Central memory CD8-positive, alpha-beta T cell (primary cell): ENCODE data around the gene UNC13D.
"Not testable (repeated sequence)": the region's sequence is repeated elsewhere in the genome, so short reads cannot be mapped to it uniquely, and the experiment has no call there.

Experiments
- ATAC-seq: fragments of 150-1000 bp; cut with Tn5 transposase; replicated peaks from 2 replicates; pipeline ENCODE4 v1.10.0; 2022; ENCODE audit warnings: mild to moderate bottlenecking, moderate FRiP score, moderate number of reproducible peaks; ENCODE audit not compliant: poor library complexity, severe bottlenecking; ENCODE audit errors: extremely low read depth
- DNase-seq, 2 donors: peaks; one replicate each; pipeline ENCODE4 v3.0.0; 2021; ENCODE audit warnings: low spot score in 2 of 2
- H3K27ac Mint-ChIP-seq: one replicate; pipeline ENCODE4 v1.8.0; 2022; ENCODE audit warnings: low read depth, mild to moderate bottlenecking, moderate library complexity, mixed read lengths
- H3K27me3 Mint-ChIP-seq: one replicate; pipeline ENCODE4 v1.8.0; 2022; ENCODE audit warnings: mixed read lengths
- H3K36me3 Mint-ChIP-seq: one replicate; pipeline ENCODE4 v1.8.0; 2022; ENCODE audit warnings: mild to moderate bottlenecking, moderate library complexity, mixed read lengths; ENCODE audit not compliant: insufficient read depth
- H3K4me1 Mint-ChIP-seq: one replicate; pipeline ENCODE4 v1.8.0; 2022; ENCODE audit warnings: mixed read lengths
- H3K4me3 Mint-ChIP-seq: one replicate; pipeline ENCODE4 v1.8.0; 2022; ENCODE audit warnings: mild to moderate bottlenecking, moderate library complexity, mixed read lengths
- H3K9me3 Mint-ChIP-seq: one replicate; pipeline ENCODE4 v1.8.0; 2022; ENCODE audit warnings: mixed read lengths

UNC13D gene

DNA sequence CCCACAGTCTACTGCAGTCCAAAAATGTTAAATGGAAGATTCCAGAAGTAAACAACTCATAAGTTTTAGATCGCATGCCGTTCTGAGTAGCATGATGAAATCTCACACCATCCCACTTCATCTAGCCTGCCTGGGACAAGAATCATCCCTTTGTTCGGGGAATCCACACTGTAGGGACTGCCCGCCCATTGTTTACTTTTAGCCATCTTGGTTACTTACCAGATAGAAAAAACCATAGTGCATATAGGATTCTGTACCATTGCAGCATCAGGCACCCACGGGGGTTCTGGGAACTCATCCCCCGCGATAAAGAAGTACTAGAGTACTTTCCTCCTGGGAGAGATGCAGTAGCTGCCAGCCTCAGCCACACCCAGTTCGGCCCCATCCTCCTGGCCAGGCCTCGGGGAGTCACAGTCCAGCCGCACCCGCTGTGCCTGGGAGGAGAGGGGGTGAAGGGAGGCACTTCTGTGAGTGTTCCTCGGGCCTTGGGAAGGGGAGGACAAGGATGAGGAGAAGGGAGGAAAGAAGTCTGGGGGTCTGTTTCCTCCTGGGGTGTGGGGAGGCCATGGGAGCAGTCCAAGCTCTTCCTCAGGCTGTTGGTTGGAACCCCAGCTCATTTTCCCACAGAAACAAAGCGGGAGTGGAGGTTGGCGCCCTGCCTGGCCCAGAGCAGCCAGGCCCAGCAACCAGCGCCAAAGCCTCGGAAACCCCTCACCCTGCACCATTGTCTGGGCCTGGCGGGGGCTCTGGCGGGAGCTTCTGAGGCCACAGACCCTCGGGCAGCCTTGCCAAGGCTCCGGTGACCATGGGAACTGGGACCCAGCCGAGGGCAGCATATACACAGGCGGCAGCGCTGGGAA is 25.3 kb upstream of the UNC13D start:
- H3K4me1 Mint-ChIP-seq, result peaks cover 17% of the 10 kb centered on the region
- ATAC-seq, result no peak
- H3K4me3 Mint-ChIP-seq, result no peak overlapping the region
- peaks cover 2% of the 10 kb centered on the region for H3K36me3 Mint-ChIP-seq
- H3K27ac Mint-ChIP-seq, result no peak overlapping the region
- no peak for DNase-seq
- H3K27me3 Mint-ChIP-seq, result no peaks in the 10 kb centered on the region
- no peaks in the 10 kb centered on the region for H3K9me3 Mint-ChIP-seq

DNA sequence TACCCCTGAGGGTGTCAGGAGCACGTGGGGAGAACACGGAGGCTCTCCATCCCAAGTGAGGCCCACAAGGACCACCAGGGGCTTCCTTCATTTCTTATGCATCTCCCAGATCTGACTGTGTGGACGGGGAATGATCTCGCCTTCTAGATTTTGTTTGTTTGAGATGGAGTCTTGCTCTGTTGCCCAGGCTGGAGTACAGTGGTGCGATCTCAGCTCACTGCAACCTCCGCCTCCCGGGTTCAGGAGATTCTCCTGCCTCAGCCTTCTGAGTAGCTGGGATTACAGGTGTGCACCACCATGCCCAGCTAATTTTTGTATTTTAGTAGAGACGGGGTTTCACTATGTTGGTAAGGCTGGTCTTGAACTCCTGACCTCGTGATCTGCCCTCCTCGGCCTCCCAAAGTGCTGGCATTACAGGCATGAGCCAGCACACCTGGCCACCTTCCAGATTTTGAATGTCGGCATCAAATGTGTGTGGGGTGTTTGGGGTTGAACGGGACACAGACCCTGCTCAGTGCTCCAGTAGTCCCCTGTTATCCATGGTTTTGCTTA is 24.6 kb upstream of the UNC13D start:
- H3K4me1 Mint-ChIP-seq, result peaks cover 23% of the 10 kb centered on the region
- H3K36me3 Mint-ChIP-seq, DNase-seq, H3K4me3 Mint-ChIP-seq, H3K27me3 Mint-ChIP-seq, H3K9me3 Mint-ChIP-seq, ATAC-seq, H3K27ac Mint-ChIP-seq: not testable (repeated sequence)

DNA sequence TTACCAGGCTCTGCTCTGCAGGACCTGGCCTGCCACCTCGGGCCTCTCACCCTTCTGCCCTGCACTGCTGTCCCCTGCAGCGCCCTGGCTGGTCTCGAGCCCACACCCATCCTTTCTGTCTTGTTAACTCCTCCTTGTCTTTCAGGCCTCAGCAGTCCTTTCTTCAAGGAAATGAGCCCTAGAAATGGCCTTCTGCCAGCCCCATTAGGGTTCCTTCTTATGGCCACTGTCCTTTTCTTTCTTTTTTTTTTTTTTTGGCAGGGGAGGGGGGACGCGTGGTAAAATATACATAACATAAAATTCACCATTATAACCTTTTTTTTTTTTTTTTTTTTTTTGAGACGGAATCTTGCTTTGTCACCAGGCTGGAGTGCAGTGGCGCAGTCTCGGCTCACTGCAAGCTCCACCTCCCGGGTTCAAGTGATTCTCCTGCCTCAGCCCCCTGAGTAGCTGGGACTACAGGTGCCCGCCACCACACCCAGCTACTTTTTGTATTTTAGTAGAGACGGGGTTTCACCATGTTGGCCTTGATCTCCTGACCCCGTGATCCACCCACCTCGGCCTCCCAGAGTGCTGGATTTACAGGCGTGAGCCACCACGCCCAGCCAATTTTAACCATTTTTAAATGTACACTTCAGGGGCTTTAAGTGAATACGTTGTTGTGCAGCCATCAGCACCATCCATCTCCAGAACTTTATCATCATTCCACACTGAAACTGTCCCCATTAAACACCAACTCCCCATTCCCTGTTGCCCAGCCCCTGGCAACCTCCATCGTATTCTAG is 21.4 kb upstream of the UNC13D start:
- H3K9me3 Mint-ChIP-seq, H3K27me3 Mint-ChIP-seq, DNase-seq, H3K36me3 Mint-ChIP-seq, ATAC-seq: not testable (repeated sequence)
- H3K4me1 Mint-ChIP-seq, result peaks cover 23% of the 10 kb centered on the region
- peak overlapping the region; percentile 83 for H3K27ac Mint-ChIP-seq
- peak overlapping the region; percentile 66 for H3K4me3 Mint-ChIP-seq

DNA sequence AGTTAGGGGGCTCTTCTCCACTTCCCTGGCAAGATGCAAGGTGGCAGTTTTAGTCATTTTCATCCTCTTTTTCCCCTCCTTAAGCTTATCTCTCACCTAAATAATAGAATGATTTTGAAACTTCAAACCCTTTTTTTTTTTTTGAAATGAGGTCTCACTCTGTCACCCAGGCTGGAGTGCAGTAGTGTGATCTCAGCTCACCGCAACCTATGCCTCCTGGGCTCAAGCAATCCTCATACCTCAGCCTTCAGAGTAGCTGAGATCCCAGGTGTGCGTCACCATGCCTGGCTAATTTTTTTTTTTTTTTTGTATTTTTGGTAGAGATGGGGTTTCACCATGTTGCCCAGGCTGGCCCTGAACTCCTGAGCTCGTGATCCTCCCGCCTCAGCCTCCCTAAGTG is 20.7 kb upstream of the UNC13D start:
- Mint-ChIP-seq H3K4me1 (peaks cover 23% of the 10 kb centered on the region), H3K27ac (peak overlapping the region; percentile 83), H3K4me3 (peak overlapping the region; percentile 66)
- DNase-seq (peak in 1 of 2 donors; percentile 31), ATAC-seq (peak; percentile 85)
- not testable (repeated sequence) for H3K9me3 Mint-ChIP-seq, H3K36me3 Mint-ChIP-seq, H3K27me3 Mint-ChIP-seq

- Mint-ChIP-seq H3K9me3 (no peaks in the 10 kb centered on the region), H3K4me3 (peak overlapping the region; percentile 66), H3K27ac (peak overlapping the region; percentile 83), H3K4me1 (peaks cover 23% of the 10 kb centered on the region), H3K36me3 (peaks cover 2% of the 10 kb centered on the region), H3K27me3 (no peaks in the 10 kb centered on the region)
- peak in 1 of 2 donors; percentile 54 for DNase-seq
- ATAC-seq, result peak; percentile 74
These were observed 20.3 kb upstream of the UNC13D start for GRCh38 chr17:75864448-75864871.

DNA sequence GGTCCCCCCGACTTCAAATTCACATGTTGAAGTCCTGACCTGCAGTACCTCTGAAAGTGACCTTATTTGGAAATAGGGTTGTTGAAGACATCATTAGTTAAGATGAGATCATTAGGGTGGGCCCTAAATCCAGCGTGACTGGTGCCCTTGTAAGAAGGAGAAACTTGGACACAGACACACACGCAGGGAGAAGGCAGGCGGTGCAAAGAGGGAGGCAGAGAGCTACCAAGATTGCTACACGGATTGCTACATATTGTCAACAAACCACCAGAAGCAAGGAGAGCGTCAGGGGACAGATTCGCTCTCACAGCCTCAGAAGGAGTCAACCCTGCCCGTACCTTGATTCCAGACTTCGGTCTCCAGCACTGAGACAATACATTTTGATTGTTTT is 17.7 kb upstream of the UNC13D start:
- DNase-seq (no peak), ATAC-seq (no peak)
- peaks cover 23% of the 10 kb centered on the region for H3K4me1 Mint-ChIP-seq
- H3K27me3 Mint-ChIP-seq, result no peaks in the 10 kb centered on the region
- H3K36me3 Mint-ChIP-seq, result peaks cover 2% of the 10 kb centered on the region
- H3K27ac Mint-ChIP-seq, result peak overlapping the region; percentile 22
- H3K9me3 Mint-ChIP-seq, result no peaks in the 10 kb centered on the region
- no peak overlapping the region for H3K4me3 Mint-ChIP-seq

DNA sequence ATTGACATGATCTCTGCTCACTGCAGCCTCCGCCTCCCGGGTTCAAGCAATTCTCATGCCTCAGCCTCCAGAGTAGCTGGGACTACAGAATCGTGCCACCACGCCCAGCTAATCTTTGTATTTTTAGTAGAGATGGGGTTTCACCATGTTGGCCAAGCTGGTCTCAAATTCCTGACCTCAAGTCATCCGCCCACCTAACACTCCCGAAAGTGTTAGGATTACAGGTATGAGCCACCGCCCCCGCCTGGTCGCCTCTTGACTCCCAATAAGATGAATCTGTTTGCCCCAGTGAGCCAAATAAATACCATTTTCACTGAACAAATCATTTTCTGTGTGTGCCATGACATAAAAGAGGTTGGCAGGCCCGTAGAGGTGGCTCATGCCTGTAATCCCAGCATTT is 15.2 kb upstream of the UNC13D start:
- ATAC-seq, H3K4me3 Mint-ChIP-seq, DNase-seq, H3K9me3 Mint-ChIP-seq, H3K27ac Mint-ChIP-seq, H3K27me3 Mint-ChIP-seq, H3K36me3 Mint-ChIP-seq: not testable (repeated sequence)
- peaks cover 11% of the 10 kb centered on the region for H3K4me1 Mint-ChIP-seq

DNA sequence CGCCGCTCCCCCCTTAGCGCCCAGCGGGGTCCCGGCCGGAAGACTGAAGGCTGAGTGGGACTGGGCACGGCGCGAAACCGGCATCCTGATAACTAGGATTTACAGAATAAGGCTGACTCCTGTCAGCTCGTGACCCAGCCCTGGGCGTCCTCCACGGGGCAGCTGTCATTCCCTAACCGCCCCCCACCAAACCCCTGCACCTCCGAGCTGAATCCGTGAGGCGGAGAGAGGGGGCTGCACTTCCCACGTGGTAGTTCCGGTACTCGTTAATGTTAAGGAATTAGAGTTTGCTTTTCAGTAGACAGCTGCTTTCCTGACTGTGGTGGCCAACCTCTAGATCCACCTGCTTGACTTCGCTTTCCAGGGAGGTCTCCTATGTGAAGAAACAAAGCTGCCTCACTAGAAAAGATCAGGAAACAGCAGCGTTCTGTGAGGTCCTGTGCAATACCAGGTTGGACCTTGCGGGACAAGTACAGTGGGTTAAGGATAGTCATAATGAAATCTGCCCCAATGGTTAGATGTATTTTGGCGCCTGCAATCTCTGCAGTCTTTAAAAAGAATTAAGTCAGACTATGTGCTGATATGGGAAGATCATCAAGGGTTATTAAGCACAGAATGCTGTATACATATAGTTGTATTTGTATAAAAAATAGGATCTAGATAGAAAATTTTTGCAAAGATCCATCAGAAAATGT is 12.0 kb upstream of the UNC13D start:
- Mint-ChIP-seq H3K27ac (no peak overlapping the region), H3K27me3 (no peaks in the 10 kb centered on the region), H3K9me3 (no peaks in the 10 kb centered on the region), H3K36me3 (peaks cover 16% of the 10 kb centered on the region), H3K4me3 (no peak overlapping the region), H3K4me1 (peaks cover 11% of the 10 kb centered on the region)
- peak; percentile 4 for ATAC-seq
- DNase-seq, result no peak

DNA sequence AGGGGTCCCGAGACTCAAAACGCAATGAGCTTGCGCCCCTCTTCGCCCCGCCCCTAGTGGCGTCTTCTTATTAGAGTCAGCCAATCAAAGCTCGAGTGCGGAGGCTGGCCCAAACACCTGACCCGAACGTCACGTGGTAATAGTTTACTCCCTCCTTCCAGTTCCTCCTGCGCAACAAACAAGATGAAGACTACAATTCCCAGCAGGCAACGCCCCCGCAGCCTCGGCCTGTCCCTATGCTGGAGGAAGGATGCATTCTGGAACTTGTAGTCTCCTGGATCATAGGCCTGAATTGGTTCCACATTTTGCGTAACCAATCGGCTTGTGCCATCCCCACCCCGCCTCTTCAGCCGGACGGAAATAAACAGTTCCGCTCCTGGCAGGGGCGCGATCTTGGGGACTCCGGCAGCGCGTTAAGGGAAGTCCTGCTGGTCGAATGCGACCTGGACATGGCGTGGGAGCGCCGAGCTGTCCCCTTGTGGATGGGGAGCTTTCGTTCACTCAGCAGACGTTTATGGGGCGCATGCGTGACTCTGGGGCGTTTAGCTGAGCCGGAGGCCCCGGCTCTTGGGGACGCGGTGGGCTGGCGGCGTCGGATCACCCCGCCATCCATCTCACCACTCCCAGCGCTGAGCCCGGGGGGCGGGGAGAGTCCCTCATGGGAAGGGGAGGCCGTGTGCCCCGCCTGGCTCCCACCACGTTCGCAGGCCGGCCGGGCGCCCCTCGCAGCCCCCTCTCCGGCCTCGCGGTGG is 11.3 kb upstream of the UNC13D start, which contains the start of gene WBP2:
WBP2 (minus strand) TSS at position 26 of the 752 bp plus-strand sequence. CDS start 38 bp downstream, outside the sequence.
- Mint-ChIP-seq H3K27ac (no peak within 1 kb of the TSS), H3K4me1 (peaks cover 11% of the 10 kb centered on the region)

GRCh38 chr17:75854881-75855309 is 10.7 kb upstream of the UNC13D start:
- Mint-ChIP-seq H3K4me1 (peaks cover 11% of the 10 kb centered on the region), H3K4me3 (no peak overlapping the region), H3K27me3 (no peaks in the 10 kb centered on the region), H3K9me3 (no peaks in the 10 kb centered on the region), H3K36me3 (peaks cover 17% of the 10 kb centered on the region), H3K27ac (no peak overlapping the region)
- DNase-seq (no peak), ATAC-seq (peak; percentile 8)

More for the DNA sequence above, 11.3 kb upstream of the UNC13D start, which contains the start of gene WBP2:
- Mint-ChIP-seq H3K9me3 (no peaks in the 10 kb centered on the region), H3K36me3 (peaks cover 15% of the 10 kb centered on the region), H3K4me3 (no peak within 1 kb of the TSS), H3K27me3 (no peaks in the 10 kb centered on the region)
- ATAC-seq, result peak; percentile 94
- DNase-seq, result peak; percentile 84 to 97

- Mint-ChIP-seq H3K4me3 (no peak overlapping the region), H3K36me3 (peaks cover 23% of the 10 kb centered on the region), H3K27ac (no peak overlapping the region), H3K9me3 (no peaks in the 10 kb centered on the region), H3K27me3 (no peaks in the 10 kb centered on the region), H3K4me1 (peaks cover 11% of the 10 kb centered on the region)
- DNase-seq (no peak), ATAC-seq (no peak)
These were observed 10.0 kb upstream of the UNC13D start for GRCh38 chr17:75854101-75854748.
